GM23338 (cell line): ENCODE data around the gene DECR2. TPM values are rescaled to one million over a fixed set of nuclear protein-coding genes. Genes with fewer than 3 reads are reported as not detected.

Experiments
- ATAC-seq: fragments of 200-7000 bp; cut with Tn5 transposase; 3 replicates; pipeline ENCODE4 v1.9.1; 2020
- DNase-seq: peaks from one replicate; pipeline ENCODE4 v3.0.0-alpha.2; 2015; ENCODE audit warnings: low spot score
- H2AFZ ChIP-seq: fragments of 200-600 bp; sonication (generic); 2 replicates; pipeline ENCODE4 v1.8.0; 2016; ENCODE audit warnings: antibody characterized with exemption, mild to moderate bottlenecking, moderate library complexity
- H3F3A ChIP-seq: fragments of 200-600 bp; sonication (generic); replicated peaks from 2 replicates; pipeline ENCODE4 v1.8.0; 2017; ENCODE audit warnings: antibody characterized with exemption, mixed run types, low read depth
- H3K27ac ChIP-seq: fragments of 200-600 bp; sonication (generic); 2 replicates; pipeline ENCODE4 v1.6.1; 2016; ENCODE audit warnings: low read depth
- H3K27me3 ChIP-seq: fragments of 200-600 bp; sonication (generic); 2 replicates; pipeline ENCODE4 v1.8.0; 2016; ENCODE audit warnings: mild to moderate bottlenecking, mixed run types, moderate library complexity; ENCODE audit not compliant: insufficient read depth
- H3K36me3 ChIP-seq: fragments of 200-600 bp; sonication (generic); 2 replicates; pipeline ENCODE4 v1.8.0; 2016; ENCODE audit warnings: mild to moderate bottlenecking; ENCODE audit not compliant: insufficient read depth
- H3K4me1 ChIP-seq: fragments of 200-600 bp; sonication (generic); 2 replicates; pipeline ENCODE4 v1.8.0; 2016; ENCODE audit warnings: mild to moderate bottlenecking, moderate library complexity; ENCODE audit not compliant: insufficient read depth
- H3K4me2 ChIP-seq: fragments of 200-600 bp; sonication (generic); 2 replicates; pipeline ENCODE4 v1.7.1; 2017; ENCODE audit warnings: mixed run types
- H3K4me3 ChIP-seq: fragments of 200-600 bp; sonication (generic); 2 replicates; pipeline ENCODE4 v1.6.1; 2016; ENCODE audit warnings: mixed run types
- H3K79me2 ChIP-seq: fragments of 200-600 bp; sonication (generic); replicated peaks from 2 replicates; pipeline ENCODE4 v1.8.0; 2017; ENCODE audit warnings: mild to moderate bottlenecking; ENCODE audit not compliant: insufficient read depth
- H3K9me2 ChIP-seq: fragments of 200-600 bp; sonication (generic); 2 replicates; pipeline ENCODE4 v1.8.0; 2017; ENCODE audit not compliant: insufficient read depth
- H4K20me1 ChIP-seq: fragments of 200-600 bp; sonication (generic); replicated peaks from 2 replicates; pipeline ENCODE4 v1.8.0; 2017; ENCODE audit warnings: mild to moderate bottlenecking; ENCODE audit not compliant: insufficient read depth
- H3K27ac Mint-ChIP-seq: 2 replicates; pipeline ENCODE4 v1.8.0; 2020; ENCODE audit warnings: inconsistent platforms, mild to moderate bottlenecking, moderate library complexity, mixed read lengths
- H3K27me3 Mint-ChIP-seq: 3 replicates; pipeline ENCODE4 v1.8.0; 2022; ENCODE audit warnings: low read depth, mild to moderate bottlenecking, moderate library complexity, mixed read lengths, inconsistent platforms; ENCODE audit not compliant: insufficient read depth, poor library complexity
- H3K36me3 Mint-ChIP-seq: 3 replicates; pipeline ENCODE4 v1.8.0; 2021; ENCODE audit warnings: low read depth, mild to moderate bottlenecking, inconsistent platforms, moderate library complexity, mixed read lengths
- H3K4me1 Mint-ChIP-seq: 3 replicates; pipeline ENCODE4 v1.8.0; 2020; ENCODE audit warnings: mild to moderate bottlenecking, inconsistent platforms, mixed read lengths
- H3K4me3 Mint-ChIP-seq: 3 replicates; pipeline ENCODE4 v1.8.0; 2021; ENCODE audit warnings: moderate library complexity, mild to moderate bottlenecking, inconsistent platforms, mixed read lengths
- H3K9me3 Mint-ChIP-seq: 3 replicates; pipeline ENCODE4 v1.8.0; 2020; ENCODE audit warnings: moderate library complexity, mild to moderate bottlenecking, inconsistent platforms, mixed read lengths
- CREB1 ChIP-seq: fragments of 250-450 bp; sonication (Bioruptor Pico); IDR thresholded peaks from 2 replicates; pipeline ENCODE4 v1.5.0; 2020; ENCODE audit warnings: low read depth, mild to moderate bottlenecking, moderate library complexity
- CTCF ChIP-seq, 2 experiments: fragments of 200-600 bp in 1 of 2; sonication (generic) in 1 of 2; conservative IDR thresholded peaks; 2 replicates each; pipeline versions ENCODE4 v1.5.1 to v1.6.1; 2016 to 2017; ENCODE audit warnings: antibody characterized with exemption in 2 of 2, low read depth in 2 of 2, mild to moderate bottlenecking in 2 of 2, moderate library complexity in 1 of 2
- EZH2 ChIP-seq: fragments of 200-600 bp; sonication (generic); IDR thresholded peaks from one replicate; pipeline ENCODE4 v1.8.0; 2017; ENCODE audit warnings: antibody characterized with exemption, mild to moderate bottlenecking, low read depth; ENCODE audit not compliant: unreplicated experiment
- EZH2phosphoT487 ChIP-seq: fragments of 200-600 bp; sonication (generic); IDR thresholded peaks from one replicate; pipeline ENCODE4 v1.8.1; 2018; ENCODE audit warnings: antibody characterized with exemption; ENCODE audit not compliant: unreplicated experiment
- JUNB ChIP-seq: IDR thresholded peaks from one replicate; pipeline ENCODE4 v1.6.1; 2016; ENCODE audit warnings: antibody characterized with exemption; ENCODE audit not compliant: unreplicated experiment
- NANOG ChIP-seq: IDR thresholded peaks from 2 replicates; pipeline ENCODE4 v1.6.1; 2016; ENCODE audit warnings: antibody characterized with exemption, borderline replicate concordance
- POLR2AphosphoS5 ChIP-seq: IDR thresholded peaks from 2 replicates; pipeline ENCODE4 v1.6.1; 2016; ENCODE audit warnings: antibody characterized with exemption, low read depth
- REST ChIP-seq: IDR thresholded peaks from one replicate; pipeline ENCODE4 v1.6.1; 2018; ENCODE audit warnings: antibody characterized with exemption; ENCODE audit not compliant: unreplicated experiment
- ZNF114 ChIP-seq: fragments of 250-450 bp; sonication (Bioruptor Pico); IDR thresholded peaks from 2 replicates; pipeline ENCODE4 v1.5.0; 2020; ENCODE audit warnings: mild to moderate bottlenecking, moderate library complexity
- ZNF462 ChIP-seq: fragments of 250-450 bp; sonication (Bioruptor Pico); IDR thresholded peaks from 2 replicates; pipeline ENCODE4 v1.5.0; 2020; ENCODE audit warnings: mild to moderate bottlenecking, moderate library complexity
- polyA plus RNA-seq: library from polyadenylated mRNA; unstranded; fragments of >200 nt; fragmentation: Nextera tagmentation; extraction: Ambion mirVana; gene quantifications from 2 replicates; pipeline ENCODE4 v1.2.1, GENCODE V29; 2016
- total RNA-seq: library from RNA; depleted of rRNA; stranded (reverse); fragments of >200 nt; shearing (Covaris generic); gene quantifications from 2 replicates; pipeline ENCODE4 v1.2.3, GENCODE V29; 2014

The DECR2 gene
- total and polyA plus RNA-seq, 2 experiments from 2014 or later = 20.3 to 26.9 TPM

GRCh38 chr16:367333-367903, 34.3 kb upstream of the DECR2 start (continued):
- TF ChIP-seq ZNF462 (CRISPR knock-in tag) (no peak), CREB1 (no peak), JUNB (no peak), NANOG (no peak), POLR2AphosphoS5 (no peak), EZH2 (no peak), EZH2phosphoT487 (no peak)

- Histone ChIP-seq H3K79me2 (no peaks in the 10 kb centered on the region; the same call in 1 of the 2 replicates), H3K4me1 (peaks cover 4% of the 10 kb centered on the region; the same call in 1 of the 2 replicates), H4K20me1 (no peaks in the 10 kb centered on the region; the same call in none of the 2 replicates), H3K4me2 (no peak overlapping the region), H3K9me2 (no peaks in the 10 kb centered on the region), H3K27ac (no peak overlapping the region), H3K36me3 (peaks cover 4% of the 10 kb centered on the region; the same call in 1 of the 2 replicates), H3K4me3 (no peak overlapping the region), H3K27me3 (no peaks in the 10 kb centered on the region), H2AFZ (no peak overlapping the region), H3F3A (peaks cover 4% of the 10 kb centered on the region)
- H3K9me3 Mint-ChIP-seq = no peaks in the 10 kb centered on the region
- TF ChIP-seq JUNB = no peak
- TF ChIP-seq REST = no peak
- TF ChIP-seq EZH2phosphoT487 = no peak
- TF ChIP-seq POLR2AphosphoS5 = no peak
- TF ChIP-seq EZH2 = no peak
- no peak for TF ChIP-seq ZNF114 (CRISPR knock-in tag)
- no peak for TF ChIP-seq CTCF (conservative IDR thresholded peaks at IDR 0.05; ENCODE audit: low read depth in 2 of 2)
- TF ChIP-seq NANOG = no peak
- no peak for TF ChIP-seq CREB1
- H3K27ac Mint-ChIP-seq = no peak overlapping the region
- ATAC-seq = no peak
- H3K4me3 Mint-ChIP-seq = no peak overlapping the region
- peaks cover 12% of the 10 kb centered on the region; the same call in 1 of the 3 replicates for H3K4me1 Mint-ChIP-seq
- H3K27me3 Mint-ChIP-seq = peaks cover 20% of the 10 kb centered on the region
- peaks cover 19% of the 10 kb centered on the region for H3K36me3 Mint-ChIP-seq
- DNase-seq = no peak
These were observed 33.1 kb upstream of the DECR2 start for GRCh38 chr16:368388-369158.
